ENCODE measurements around the gene TGM2. TPM values are rescaled to one million over a fixed set of nuclear protein-coding genes. Genes with fewer than 3 reads are reported as not detected.
A peak's percentile ranks its signal among the peaks of the same experiment; 100 is the strongest.

The TGM2 gene
- total RNA-seq, 2 experiments from 2014 or later = not detected

- H3K4me1 Mint-ChIP-seq = peaks cover 15% of the 10 kb centered on the region
- H3K27ac Mint-ChIP-seq = peak overlapping the region; percentile 69
- H3K27me3 Mint-ChIP-seq = no peaks in the 10 kb centered on the region
- no peaks in the 10 kb centered on the region for H3K9me3 Mint-ChIP-seq
- no peak overlapping the region for H3K4me3 Mint-ChIP-seq
- no peak for DNase-seq
- H3K36me3 Mint-ChIP-seq = peaks cover 11% of the 10 kb centered on the region
These were observed 73.4 kb downstream of the TGM2 start for GRCh38 chr20:38091441-38092216.

- DNase-seq = no peak
- Mint-ChIP-seq H3K36me3 (peaks cover 12% of the 10 kb centered on the region), H3K4me1 (peaks cover 15% of the 10 kb centered on the region), H3K9me3 (no peaks in the 10 kb centered on the region), H3K27me3 (no peaks in the 10 kb centered on the region), H3K27ac (no peak overlapping the region), H3K4me3 (no peak overlapping the region)
These were observed 75.0 kb downstream of the TGM2 start for GRCh38 chr20:38090061-38090460.

GRCh38 chr20:38089500-38089899, 75.6 kb downstream of the TGM2 start:
- no peaks in the 10 kb centered on the region for H3K27me3 Mint-ChIP-seq
- peaks cover 10% of the 10 kb centered on the region for H3K36me3 Mint-ChIP-seq
- no peak for DNase-seq
- no peaks in the 10 kb centered on the region for H3K9me3 Mint-ChIP-seq
- H3K27ac Mint-ChIP-seq = no peak overlapping the region
- peaks cover 12% of the 10 kb centered on the region for H3K4me1 Mint-ChIP-seq
- no peak overlapping the region for H3K4me3 Mint-ChIP-seq

GRCh38 chr20:38085026-38085425, 80.0 kb downstream of the TGM2 start:
- no peak overlapping the region for H3K27ac Mint-ChIP-seq
- H3K36me3 Mint-ChIP-seq = peaks cover 26% of the 10 kb centered on the region

GRCh38 chr20:38084425-38084951, 80.6 kb downstream of the TGM2 start:
- Mint-ChIP-seq H3K27ac (no peak overlapping the region), H3K27me3 (no peaks in the 10 kb centered on the region), H3K9me3 (peaks cover under 1% of the 10 kb centered on the region), H3K4me3 (no peak overlapping the region), H3K36me3 (peaks cover 31% of the 10 kb centered on the region), H3K4me1 (no peaks in the 10 kb centered on the region)
- DNase-seq = no peak

More at GRCh38 chr20:38085026-38085425, 80.0 kb downstream of the TGM2 start:
- H3K4me3 Mint-ChIP-seq = no peak overlapping the region
- no peaks in the 10 kb centered on the region for H3K4me1 Mint-ChIP-seq
- no peaks in the 10 kb centered on the region for H3K27me3 Mint-ChIP-seq
- no peak for DNase-seq
- no peaks in the 10 kb centered on the region for H3K9me3 Mint-ChIP-seq

- DNase-seq = no peak
- Mint-ChIP-seq H3K27ac (no peak overlapping the region), H3K4me3 (no peak overlapping the region), H3K4me1 (no peaks in the 10 kb centered on the region), H3K36me3 (peaks cover 40% of the 10 kb centered on the region), H3K27me3 (no peaks in the 10 kb centered on the region), H3K9me3 (peaks cover 3% of the 10 kb centered on the region)
These were observed 81.6 kb downstream of the TGM2 start for GRCh38 chr20:38083338-38084048.

GRCh38 chr20:38082894-38083293, 82.2 kb downstream of the TGM2 start:
- no peaks in the 10 kb centered on the region for H3K4me1 Mint-ChIP-seq
- H3K36me3 Mint-ChIP-seq = peaks cover 43% of the 10 kb centered on the region

GRCh38 chr20:38081575-38081974, 83.5 kb downstream of the TGM2 start:
- Mint-ChIP-seq H3K36me3 (peaks cover 50% of the 10 kb centered on the region), H3K4me3 (no peak overlapping the region), H3K27me3 (no peaks in the 10 kb centered on the region), H3K4me1 (no peaks in the 10 kb centered on the region), H3K9me3 (peaks cover 3% of the 10 kb centered on the region), H3K27ac (no peak overlapping the region)
- DNase-seq = no peak

More at GRCh38 chr20:38082894-38083293, 82.2 kb downstream of the TGM2 start:
- Mint-ChIP-seq H3K4me3 (no peak overlapping the region), H3K9me3 (peaks cover 3% of the 10 kb centered on the region), H3K27ac (no peak overlapping the region), H3K27me3 (no peaks in the 10 kb centered on the region)
- no peak for DNase-seq

- no peaks in the 10 kb centered on the region for H3K27me3 Mint-ChIP-seq
- peaks cover 3% of the 10 kb centered on the region for H3K9me3 Mint-ChIP-seq
- DNase-seq = no peak
- H3K4me1 Mint-ChIP-seq = peaks cover 4% of the 10 kb centered on the region
- peaks cover 54% of the 10 kb centered on the region for H3K36me3 Mint-ChIP-seq
- no peak overlapping the region for H3K27ac Mint-ChIP-seq
- no peak overlapping the region for H3K4me3 Mint-ChIP-seq
These were observed 85.7 kb downstream of the TGM2 start for GRCh38 chr20:38079353-38079752.

- Mint-ChIP-seq H3K4me1 (peaks cover 7% of the 10 kb centered on the region), H3K27ac (no peak overlapping the region), H3K36me3 (peaks cover 57% of the 10 kb centered on the region), H3K9me3 (peaks cover 3% of the 10 kb centered on the region), H3K4me3 (no peak overlapping the region), H3K27me3 (no peaks in the 10 kb centered on the region)
- DNase-seq = no peak
These were observed 87.0 kb downstream of the TGM2 start for GRCh38 chr20:38078084-38078483.

Other genes with a start within 250 kb of the TGM2 start
- 10 to 100 TPM; 38.1 to 40.7 TPM for gene TTI1, start 131.8 kb downstream of the TGM2 start, total RNA-seq
- 10 to 100 TPM; 37.6 to 42.7 TPM for gene RPRD1B, start 131.5 kb downstream of the TGM2 start, total RNA-seq
- not detected for gene KIAA1755, start 95.5 kb upstream of the TGM2 start, total RNA-seq
- not detected for gene BPI, start 138.9 kb upstream of the TGM2 start, total RNA-seq
- gene LBP, start 181.2 kb upstream of the TGM2 start, total RNA-seq = not detected

All from activated naive CD8-positive, alpha-beta T cell treated with anti-CD3 and anti-CD28 coated beads for 36 hours (primary cell).